ENCODE results near the gene MNT. TPM values are rescaled to one million over a fixed set of nuclear protein-coding genes. Genes with fewer than 3 reads are reported as not detected.
A peak's percentile ranks its signal among the peaks of the same experiment; 100 is the strongest.

Gene MNT
- total RNA-seq, 1 donor from 2014 or later, result 16.2 TPM

GRCh38 chr17:2396568-2397246 lies 4.2 kb downstream of the MNT start:
- H3K27ac Mint-ChIP-seq (ENCODE audit: unreplicated experiment), result peak overlapping the region; percentile 83
- DNase-seq (ENCODE audit: low spot score), result peak; percentile 80
- peaks cover 34% of the 10 kb centered on the region for H3K4me1 Mint-ChIP-seq (ENCODE audit: unreplicated experiment)

GRCh38 chr17:2396192-2396567 lies 4.7 kb downstream of the MNT start:
- H3K27me3 Mint-ChIP-seq (ENCODE audit: unreplicated experiment), result peaks cover 34% of the 10 kb centered on the region
- peaks cover 38% of the 10 kb centered on the region for H3K4me1 Mint-ChIP-seq (ENCODE audit: unreplicated experiment)
- DNase-seq (ENCODE audit: low spot score), result no peak
- H3K9me3 Mint-ChIP-seq (ENCODE audit: unreplicated experiment), result no peaks in the 10 kb centered on the region
- H3K4me3 Mint-ChIP-seq (ENCODE audit: unreplicated experiment), result peak overlapping the region; percentile 89
- TF ChIP-seq CTCF (IDR thresholded peaks at IDR 0.05; ENCODE audit: unreplicated experiment), result no peak
- peak overlapping the region; percentile 93 for H3K27ac Mint-ChIP-seq (ENCODE audit: unreplicated experiment)
- peaks cover 14% of the 10 kb centered on the region for H3K36me3 Mint-ChIP-seq (ENCODE audit: low read depth, unreplicated experiment)

More at GRCh38 chr17:2396568-2397246, 4.2 kb downstream of the MNT start:
- Mint-ChIP-seq H3K36me3 (ENCODE audit: low read depth, unreplicated experiment) (peaks cover 11% of the 10 kb centered on the region), H3K4me3 (ENCODE audit: unreplicated experiment) (no peak overlapping the region), H3K27me3 (ENCODE audit: unreplicated experiment) (peaks cover 33% of the 10 kb centered on the region), H3K9me3 (ENCODE audit: unreplicated experiment) (no peaks in the 10 kb centered on the region)
- TF ChIP-seq CTCF (IDR thresholded peaks at IDR 0.05; ENCODE audit: unreplicated experiment), result no peak

GRCh38 chr17:2395258-2396181 lies 5.3 kb downstream of the MNT start:
- Mint-ChIP-seq H3K27ac (ENCODE audit: unreplicated experiment) (peak overlapping the region; percentile 93), H3K4me3 (ENCODE audit: unreplicated experiment) (peak overlapping the region; percentile 89), H3K36me3 (ENCODE audit: low read depth, unreplicated experiment) (peaks cover 14% of the 10 kb centered on the region), H3K9me3 (ENCODE audit: unreplicated experiment) (no peaks in the 10 kb centered on the region), H3K4me1 (ENCODE audit: unreplicated experiment) (peaks cover 38% of the 10 kb centered on the region), H3K27me3 (ENCODE audit: unreplicated experiment) (peaks cover 36% of the 10 kb centered on the region)
- TF ChIP-seq CTCF (IDR thresholded peaks at IDR 0.05; ENCODE audit: unreplicated experiment), result no peak
- DNase-seq (ENCODE audit: low spot score), result no peak

- H3K36me3 Mint-ChIP-seq (ENCODE audit: low read depth, unreplicated experiment), result peaks cover 14% of the 10 kb centered on the region
- H3K4me3 Mint-ChIP-seq (ENCODE audit: unreplicated experiment), result no peak overlapping the region
- peaks cover 38% of the 10 kb centered on the region for H3K4me1 Mint-ChIP-seq (ENCODE audit: unreplicated experiment)
- H3K9me3 Mint-ChIP-seq (ENCODE audit: unreplicated experiment), result no peaks in the 10 kb centered on the region
- peaks cover 40% of the 10 kb centered on the region for H3K27me3 Mint-ChIP-seq (ENCODE audit: unreplicated experiment)
- no peak for DNase-seq (ENCODE audit: low spot score)
- H3K27ac Mint-ChIP-seq (ENCODE audit: unreplicated experiment), result peak overlapping the region; percentile 89
- no peak for TF ChIP-seq CTCF (IDR thresholded peaks at IDR 0.05; ENCODE audit: unreplicated experiment)
Observed at GRCh38 chr17:2394775-2395201, 6.1 kb downstream of the MNT start.

Measured in endothelial cell (in vitro differentiated cells).